ENCODE results near the gene SLC34A1.
"Not testable (repeated sequence)": the region's sequence is repeated elsewhere in the genome, so short reads cannot be mapped to it uniquely, and the experiment has no call there.

Gene SLC34A1

DNA sequence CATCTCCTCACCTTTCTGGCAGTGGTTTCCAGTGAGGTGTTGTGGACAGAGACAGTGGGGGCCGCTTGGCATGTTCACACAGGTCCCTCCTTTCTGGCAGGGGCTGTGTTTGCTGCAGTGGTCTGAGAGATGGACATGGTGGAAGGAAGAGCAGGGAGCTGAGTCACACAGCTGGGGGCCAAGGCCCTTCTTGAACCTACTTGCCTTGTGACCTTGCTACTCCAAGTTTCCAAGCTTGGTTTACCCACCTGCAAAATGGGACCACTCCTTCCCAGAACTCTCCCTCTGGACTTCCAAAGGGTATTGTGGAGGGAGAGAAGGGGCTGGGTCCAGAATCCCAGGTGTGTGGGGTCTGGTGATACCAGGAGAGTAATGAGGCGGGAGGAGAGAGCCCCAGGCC is 21.1 kb downstream of the SLC34A1 start:
- no peak for DNase-seq (ENCODE audit: low read depth in 2 of 3, low spot score in 1 of 3)

DNA sequence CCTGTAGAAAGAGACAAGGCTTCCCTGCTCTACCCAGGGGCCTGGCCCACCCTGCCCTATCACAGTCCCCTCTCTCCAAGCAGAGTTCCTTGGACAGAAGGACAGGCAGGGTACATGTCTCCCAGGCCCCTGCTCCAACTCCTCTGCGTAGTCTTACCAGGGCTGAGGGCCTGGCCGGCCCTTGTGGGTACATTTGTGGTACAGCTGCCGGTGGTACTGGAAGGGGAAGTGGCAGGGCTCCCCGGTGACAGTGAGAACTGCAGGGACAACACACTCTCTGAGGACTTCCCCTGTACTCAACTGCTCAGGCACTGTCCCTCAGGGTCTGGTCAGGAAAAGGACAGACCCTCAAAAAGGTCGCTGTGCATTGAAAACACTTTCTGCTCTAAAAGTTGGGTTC is 21.6 kb downstream of the SLC34A1 start:
- no peak for DNase-seq (ENCODE audit: low read depth in 2 of 3, low spot score in 1 of 3)

GRCh38 chr5:177409043-177409801 is 25.0 kb downstream of the SLC34A1 start, which contains the start of gene F12:
Gene F12 (minus strand): TSS chr5:177409564. CDS start chr5:177409527, 37 bp downstream.
- no peak for DNase-seq (ENCODE audit: low read depth in 2 of 3, low spot score in 1 of 3)

- DNase-seq (ENCODE audit: low read depth in 2 of 3, low spot score in 1 of 3) = no peak
Measured at GRCh38 chr5:177410575-177410974, 26.3 kb downstream of the SLC34A1 start.

GRCh38 chr5:177412603-177413233 is 28.5 kb downstream of the SLC34A1 start:
- DNase-seq (ENCODE audit: low read depth in 2 of 3, low spot score in 1 of 3) = no peak

DNA sequence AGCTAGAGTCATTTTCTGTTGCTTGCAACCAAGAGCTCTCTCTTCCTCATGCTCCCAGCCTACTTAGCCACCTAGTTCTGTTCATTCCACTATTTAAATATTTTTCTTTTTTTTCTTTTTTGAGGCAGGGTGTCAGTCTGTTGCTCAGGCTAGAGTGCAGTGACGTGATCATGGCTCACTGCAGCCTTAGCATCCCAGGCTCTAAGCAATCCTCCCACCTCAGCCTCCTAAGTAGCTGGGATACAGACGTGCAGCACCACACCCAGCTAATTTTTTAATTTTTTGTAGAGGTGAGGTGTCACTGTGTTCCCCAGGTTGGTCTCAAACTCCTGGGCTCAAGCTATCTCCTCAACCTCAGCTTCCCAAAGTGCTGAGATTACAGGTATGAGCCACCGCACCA is 30.2 kb downstream of the SLC34A1 start:
- DNase-seq (ENCODE audit: low read depth in 2 of 3, low spot score in 1 of 3) = no peak

DNA sequence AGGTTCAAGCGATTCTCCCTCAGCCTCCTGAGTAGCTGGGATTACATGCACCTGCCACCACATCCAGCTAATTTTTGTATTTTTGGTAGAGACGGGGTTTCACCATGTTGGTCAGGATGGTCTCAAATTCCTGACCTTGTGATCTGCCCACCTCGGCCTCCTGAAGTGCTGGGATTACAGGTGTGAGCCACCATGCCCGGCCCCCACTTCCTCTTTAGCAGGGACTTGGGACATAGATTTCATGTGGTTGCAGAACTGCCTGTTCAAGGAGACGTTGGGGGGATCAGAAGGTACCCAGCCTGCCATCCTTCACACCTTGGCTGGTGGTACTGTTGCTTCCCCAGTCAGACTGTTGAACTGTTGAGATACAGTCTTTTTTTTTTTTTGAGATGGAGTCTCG is 32.8 kb downstream of the SLC34A1 start:
- not testable (repeated sequence) for DNase-seq (ENCODE audit: low read depth in 2 of 3, low spot score in 1 of 3)

DNA sequence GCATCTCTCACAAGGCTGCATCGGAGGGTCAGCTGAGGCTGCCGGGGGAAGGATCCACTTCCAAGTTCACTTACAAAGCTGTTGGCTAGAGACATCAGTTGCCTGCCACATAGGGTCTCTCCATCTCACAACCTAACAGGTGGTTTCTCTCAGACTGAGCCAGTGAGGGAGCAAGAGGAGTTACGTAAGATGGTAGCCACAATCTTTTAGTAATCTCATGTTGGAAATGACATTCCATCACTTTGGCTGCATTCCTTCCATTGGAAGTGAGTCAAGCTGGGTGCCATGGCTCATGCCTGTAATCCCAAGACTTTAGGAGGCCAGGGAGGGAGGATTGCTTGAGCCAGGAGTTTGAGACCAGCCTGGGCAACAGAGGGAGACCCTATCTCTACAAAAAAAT is 34.8 kb downstream of the SLC34A1 start:
- no peak for DNase-seq (ENCODE audit: low read depth in 2 of 3, low spot score in 1 of 3)

GRCh38 chr5:177420472-177420871 is 36.2 kb downstream of the SLC34A1 start:
- DNase-seq (ENCODE audit: low read depth in 2 of 3, low spot score in 1 of 3) = not testable (repeated sequence)

DNA sequence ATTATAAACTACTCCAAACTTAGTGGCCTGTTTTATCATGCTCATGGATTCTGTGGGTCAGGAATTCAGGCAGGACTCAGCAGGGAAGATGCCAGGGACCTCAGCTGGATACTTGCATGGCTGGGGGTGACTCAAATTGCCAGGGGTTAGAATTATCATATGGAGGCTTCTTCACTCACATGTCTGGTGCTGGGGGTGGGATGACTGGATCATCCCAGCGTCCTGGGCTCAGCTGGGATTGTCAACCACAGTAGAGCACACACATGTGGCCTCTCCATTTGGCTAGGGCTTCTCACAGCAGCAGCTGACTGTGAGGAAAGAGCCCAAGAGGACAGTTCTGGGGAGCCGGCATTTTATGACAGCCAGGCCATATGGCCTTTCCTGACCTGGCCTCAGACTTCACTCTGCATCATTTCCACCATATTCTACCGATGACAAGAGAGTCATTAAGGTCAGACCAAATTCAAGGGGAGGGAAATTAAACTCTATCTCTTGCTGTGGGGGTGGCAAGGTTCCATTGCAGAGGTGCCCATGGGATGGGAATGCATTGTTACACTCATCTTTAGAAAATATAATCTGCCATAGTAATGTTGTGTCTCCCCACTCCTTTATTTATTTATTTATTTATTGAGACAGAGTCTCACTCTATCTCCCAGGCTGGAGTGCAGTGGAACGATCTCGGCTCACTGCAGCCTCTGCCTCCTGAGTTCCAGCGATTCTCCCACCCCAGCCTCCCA is 37.0 kb downstream of the SLC34A1 start:
- no peak for DNase-seq (ENCODE audit: low read depth in 2 of 3, low spot score in 1 of 3)

- no peak for DNase-seq (ENCODE audit: low read depth in 2 of 3, low spot score in 1 of 3)
Measured at GRCh38 chr5:177423671-177424070, 39.4 kb downstream of the SLC34A1 start.

GRCh38 chr5:177425196-177425800 is 41.1 kb downstream of the SLC34A1 start:
- no peak for DNase-seq (ENCODE audit: low read depth in 2 of 3, low spot score in 1 of 3)

DNA sequence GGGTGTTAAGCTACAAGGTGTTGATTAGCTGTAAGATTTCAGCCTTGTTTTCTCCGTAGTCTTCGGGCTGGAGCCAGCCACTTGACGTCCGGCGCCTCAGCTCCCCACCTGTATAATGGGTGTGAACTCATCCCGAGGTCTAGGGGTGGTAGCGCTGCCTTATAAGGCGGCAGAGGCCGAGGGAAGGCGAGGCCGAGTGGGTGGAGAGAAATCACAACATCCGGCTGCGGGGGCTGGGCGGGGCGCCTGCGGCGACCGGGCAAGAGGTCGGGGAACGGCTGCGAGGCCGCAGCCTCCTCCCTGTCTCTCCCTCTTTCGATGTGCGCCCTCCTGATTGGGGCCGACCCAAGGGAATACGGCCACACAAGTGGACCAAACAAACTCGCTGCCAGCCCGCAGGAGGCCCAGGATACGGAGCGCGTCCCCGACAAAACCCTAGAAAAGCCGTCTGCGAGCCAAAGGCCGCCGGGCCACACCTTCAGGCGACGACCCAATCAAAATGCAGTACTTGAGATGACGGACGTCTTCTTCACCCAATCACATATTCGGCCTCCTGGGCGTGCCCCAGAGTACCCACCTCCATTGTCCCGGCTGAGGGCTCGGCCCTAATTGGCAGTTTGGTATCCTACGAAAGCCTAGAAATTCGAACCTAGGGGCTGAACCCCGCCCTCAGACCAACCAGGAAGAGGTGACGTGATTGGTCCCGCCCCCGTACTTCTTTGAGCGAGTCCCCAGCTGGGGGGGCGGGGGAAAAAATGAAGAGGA is 41.7 kb downstream of the SLC34A1 start:
- peak; percentile 98 to 100 (median 99) for DNase-seq (ENCODE audit: low read depth in 2 of 3, low spot score in 1 of 3)

GRCh38 chr5:177426566-177427210 is 42.5 kb downstream of the SLC34A1 start, which contains the start of gene GRK6:
Gene GRK6 (plus strand): TSS chr5:177426676. CDS start chr5:177426846, 170 bp downstream.
- DNase-seq (ENCODE audit: low read depth in 2 of 3, low spot score in 1 of 3) = peak in 1 of 3 donors; percentile 55

- no peak for DNase-seq (ENCODE audit: low read depth in 2 of 3, low spot score in 1 of 3)
Measured at GRCh38 chr5:177427211-177427822, 43.1 kb downstream of the SLC34A1 start.

GRCh38 chr5:177427919-177428573 is 43.8 kb downstream of the SLC34A1 start:
- peak in 2 of 3 donors; percentile 30 to 47 for DNase-seq (ENCODE audit: low read depth in 2 of 3, low spot score in 1 of 3)

DNA sequence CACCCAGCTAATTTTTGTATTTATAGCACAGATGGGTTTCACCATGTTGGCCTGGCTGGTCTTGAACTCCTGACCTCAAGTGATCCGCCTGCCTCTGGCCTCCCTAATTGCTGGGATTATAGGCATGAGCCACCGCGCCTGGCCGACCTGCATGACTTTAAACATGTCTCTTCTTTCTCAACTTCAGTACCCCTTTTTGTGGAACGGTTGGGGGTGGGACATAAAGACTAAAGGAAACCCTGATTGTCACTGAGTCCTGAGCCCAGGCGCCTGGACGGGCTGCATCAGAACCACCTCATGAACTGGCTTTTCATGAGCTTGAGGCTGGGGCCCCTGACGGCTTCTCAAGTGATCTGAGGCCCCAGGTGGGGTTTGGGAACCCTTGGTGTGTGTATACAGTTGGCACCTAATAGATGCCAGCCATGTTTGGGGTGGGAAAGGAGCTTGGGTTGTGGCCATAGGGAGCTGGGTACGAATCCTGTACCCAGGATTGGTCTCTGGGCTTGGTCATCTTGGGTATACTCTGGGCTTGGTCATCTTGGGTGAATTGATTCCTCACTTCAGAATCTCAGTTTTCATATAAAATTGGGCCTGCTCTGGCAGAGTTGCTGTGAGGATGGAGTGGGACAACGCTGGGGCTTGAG is 44.5 kb downstream of the SLC34A1 start:
- no peak for DNase-seq (ENCODE audit: low read depth in 2 of 3, low spot score in 1 of 3)

- peak; percentile 85 to 87 (median 85) for DNase-seq (ENCODE audit: low read depth in 2 of 3, low spot score in 1 of 3)
Measured at GRCh38 chr5:177429248-177430040, 45.2 kb downstream of the SLC34A1 start.

All from stimulated activated CD4-positive, alpha-beta T cell treated with anti-CD3 and anti-CD28 coated beads, Interleukin-12 subunit alpha, Interleukin-12 subunit beta, amount 100 ng/mL, for 48 hours (primary cell).